Measurements from ENCODE around the gene APOE. TPM values are rescaled to one million over a fixed set of nuclear protein-coding genes. Genes with fewer than 3 reads are reported as not detected.

The APOE gene
- total and polyA plus RNA-seq, 2 of the 13 experiments (the other 11 are each of a cell fraction or from before 2014, with no cell fraction given) = 1,328 to 1,470 TPM

GRCh38 chr19:44954649-44955504, 49.3 kb downstream of the APOE start, which contains the start of gene CLPTM1 (continued):
- TF ChIP-seq STAG1 (CRISPR knock-in tag; IDR thresholded peaks at IDR 0.05) = 0 out of 2 replicates have a peak, but pooled peaks have one; percentile 7
- no peak for TF ChIP-seq ZFP37 (CRISPR knock-in tag; IDR thresholded peaks at IDR 0.05; ENCODE audit: borderline replicate concordance)
- peak; percentile 24; the same call in 1 of the 2 replicates for TF ChIP-seq NR1H2 (CRISPR knock-in tag; IDR thresholded peaks at IDR 0.05; ENCODE audit: borderline replicate concordance, low read depth)
- TF ChIP-seq ZSCAN12 (CRISPR knock-in tag; IDR thresholded peaks at IDR 0.05) = 0 out of 2 replicates have a peak, but pooled peaks have one; percentile 37
- no peak for TF ChIP-seq ZNF292 (CRISPR knock-in tag; IDR thresholded peaks at IDR 0.05; ENCODE audit: borderline replicate concordance, low read depth)
- 0 out of 2 replicates have a peak, but pooled peaks have one; percentile 27 for TF ChIP-seq ZNF468 (CRISPR knock-in tag; IDR thresholded peaks at IDR 0.05)
- no peak for TF ChIP-seq GLI4 (CRISPR knock-in tag; IDR thresholded peaks at IDR 0.05; ENCODE audit: borderline replicate concordance)
- TF ChIP-seq ZNF234 (CRISPR knock-in tag; conservative IDR thresholded peaks at IDR 0.05) = no peak
- TF ChIP-seq GATAD1 (CRISPR knock-in tag; IDR thresholded peaks at IDR 0.05) = peak; percentile 93
- peak; percentile 20 for TF ChIP-seq TBL1XR1 (IDR thresholded peaks at IDR 0.05; ENCODE audit: borderline replicate concordance, low read length, partially characterized antibody)
- TF ChIP-seq FOSL1 (CRISPR knock-in tag; IDR thresholded peaks at IDR 0.05; ENCODE audit: borderline replicate concordance) = no peak
- no peak for TF ChIP-seq MZF1 (CRISPR knock-in tag; IDR thresholded peaks at IDR 0.05; ENCODE audit: borderline replicate concordance)
- TF ChIP-seq SP140L (CRISPR knock-in tag; IDR thresholded peaks at IDR 0.05; ENCODE audit: borderline replicate concordance) = no peak
- no peak for TF ChIP-seq ZNF883 (CRISPR knock-in tag; IDR thresholded peaks at IDR 0.05; ENCODE audit: not compliant biosample characterization)
- no peak for TF ChIP-seq HHEX (CRISPR knock-in tag; IDR thresholded peaks at IDR 0.05)
- 0 out of 2 replicates have a peak, but pooled peaks have one; percentile 37 for TF ChIP-seq RFXAP (CRISPR knock-in tag; IDR thresholded peaks at IDR 0.05; ENCODE audit: borderline replicate concordance)
- TF ChIP-seq TFAP4 (IDR thresholded peaks at IDR 0.05; ENCODE audit: borderline replicate concordance, low read depth) = no peak
- TF ChIP-seq E2F2 (CRISPR knock-in tag; IDR thresholded peaks at IDR 0.05; ENCODE audit: borderline replicate concordance) = no peak
- 0 out of 2 replicates have a peak, but pooled peaks have one; percentile 33 for TF ChIP-seq MNT (IDR thresholded peaks at IDR 0.05)
- TF ChIP-seq SNAPC2 (CRISPR knock-in tag; IDR thresholded peaks at IDR 0.05) = peak; percentile 66; the same call in 1 of the 2 replicates
- TF ChIP-seq KAT7 (CRISPR knock-in tag; IDR thresholded peaks at IDR 0.05; ENCODE audit: borderline replicate concordance) = no peak
- no peak for TF ChIP-seq ZNF367 (CRISPR knock-in tag; IDR thresholded peaks at IDR 0.05; ENCODE audit: borderline replicate concordance)
- peak; percentile 8; the same call in 1 of the 2 replicates for TF ChIP-seq KMT2A (CRISPR knock-in tag; IDR thresholded peaks at IDR 0.05)
- TF ChIP-seq ZNF703 (CRISPR knock-in tag; IDR thresholded peaks at IDR 0.05; ENCODE audit: borderline replicate concordance) = no peak

All from HepG2 (cell line).